22Rv1 (cell line): Measurements from ENCODE around the gene LRRC15.

Experiments
- ZFX ChIP-seq: fragments of 450-650 bp; IDR thresholded peaks from 2 replicates; pipeline ENCODE4 v1.6.1; 2017; ENCODE audit warnings: antibody characterized with exemption, borderline replicate concordance
- TF ChIP-seq, protein P1 (sequence below): fragments of 450-650 bp; IDR thresholded peaks from 2 replicates; pipeline ENCODE4 v1.5.1; 2017; ENCODE audit warnings: mild to moderate bottlenecking

DNA sequence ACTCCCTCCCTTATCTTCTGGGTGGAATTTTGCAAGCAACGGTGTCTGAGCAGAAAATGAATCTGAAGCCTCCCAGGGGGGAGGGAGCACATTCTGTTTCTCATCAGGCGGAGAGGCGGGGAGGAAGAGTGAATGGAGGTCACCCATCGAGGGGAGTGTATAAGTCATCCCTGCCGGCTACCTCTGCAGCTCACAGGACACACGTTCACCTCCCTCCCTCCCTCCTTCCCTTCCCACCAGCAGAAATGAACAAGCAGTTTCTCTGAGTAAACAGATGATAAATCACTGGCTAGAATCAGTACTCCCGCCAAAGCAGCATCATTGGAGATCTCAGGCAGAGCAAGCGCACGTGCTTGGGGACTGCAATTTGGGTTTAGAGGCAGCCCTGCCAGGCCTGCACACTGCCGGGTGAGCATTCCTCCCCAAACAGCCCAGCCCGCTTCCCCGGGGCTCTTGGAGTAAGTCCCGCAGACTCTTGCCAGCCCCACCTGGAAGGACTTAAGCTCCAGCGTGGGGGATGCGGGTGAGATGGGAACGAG lies 56.7 kb downstream of the LRRC15 start:
- TF ChIP-seq, protein P1, sequence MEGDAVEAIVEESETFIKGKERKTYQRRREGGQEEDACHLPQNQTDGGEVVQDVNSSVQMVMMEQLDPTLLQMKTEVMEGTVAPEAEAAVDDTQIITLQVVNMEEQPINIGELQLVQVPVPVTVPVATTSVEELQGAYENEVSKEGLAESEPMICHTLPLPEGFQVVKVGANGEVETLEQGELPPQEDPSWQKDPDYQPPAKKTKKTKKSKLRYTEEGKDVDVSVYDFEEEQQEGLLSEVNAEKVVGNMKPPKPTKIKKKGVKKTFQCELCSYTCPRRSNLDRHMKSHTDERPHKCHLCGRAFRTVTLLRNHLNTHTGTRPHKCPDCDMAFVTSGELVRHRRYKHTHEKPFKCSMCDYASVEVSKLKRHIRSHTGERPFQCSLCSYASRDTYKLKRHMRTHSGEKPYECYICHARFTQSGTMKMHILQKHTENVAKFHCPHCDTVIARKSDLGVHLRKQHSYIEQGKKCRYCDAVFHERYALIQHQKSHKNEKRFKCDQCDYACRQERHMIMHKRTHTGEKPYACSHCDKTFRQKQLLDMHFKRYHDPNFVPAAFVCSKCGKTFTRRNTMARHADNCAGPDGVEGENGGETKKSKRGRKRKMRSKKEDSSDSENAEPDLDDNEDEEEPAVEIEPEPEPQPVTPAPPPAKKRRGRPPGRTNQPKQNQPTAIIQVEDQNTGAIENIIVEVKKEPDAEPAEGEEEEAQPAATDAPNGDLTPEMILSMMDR, result no peak
- no peak for TF ChIP-seq ZFX
